Activated CD8-positive, alpha-beta T cell treated with anti-CD3 and anti-CD28 coated beads for 36 hours (primary cell): Measurements from ENCODE around the gene RASGEF1C. TPM values are rescaled to one million over a fixed set of nuclear protein-coding genes. Genes with fewer than 3 reads are reported as not detected.
A peak's percentile ranks its signal among the peaks of the same experiment; 100 is the strongest.
"Not testable (repeated sequence)": the region's sequence is repeated elsewhere in the genome, so short reads cannot be mapped to it uniquely, and the experiment has no call there.

Experiments
- ATAC-seq: fragments of 200-7000 bp; cut with Tn5 transposase; one replicate; pipeline ENCODE4 v1.10.0; 2021; ENCODE audit warnings: mild to moderate bottlenecking, moderate library complexity
- CTCF ChIA-PET: fragments of 350-600 bp; sonication (Branson Sonifier 250); formaldehyde crosslinking; loops from one replicate; lab custom pipeline; 2021; ENCODE audit warnings: antibody characterized with exemption; lab: Charles Lee
- POLR2A ChIA-PET: fragments of 350-600 bp; sonication (Branson Sonifier 250); formaldehyde crosslinking; loops from one replicate; lab custom pipeline; 2021; ENCODE audit warnings: antibody characterized with exemption; lab: Charles Lee
- DNase-seq: peaks from one replicate; pipeline ENCODE4 v3.0.0-alpha.2; 2020
- H3K27ac Mint-ChIP-seq: one replicate; pipeline ENCODE4 v1.8.0; 2021; ENCODE audit warnings: mild to moderate bottlenecking, mixed read lengths
- H3K27me3 Mint-ChIP-seq: one replicate; pipeline ENCODE4 v1.8.0; 2021; ENCODE audit warnings: mixed read lengths
- H3K36me3 Mint-ChIP-seq: one replicate; pipeline ENCODE4 v1.8.0; 2021; ENCODE audit warnings: low read depth, mixed read lengths
- H3K4me1 Mint-ChIP-seq: one replicate; pipeline ENCODE4 v1.8.0; 2021; ENCODE audit warnings: low read depth, mixed read lengths
- H3K4me3 Mint-ChIP-seq: one replicate; pipeline ENCODE4 v1.8.0; 2021; ENCODE audit warnings: mild to moderate bottlenecking, moderate library complexity, mixed read lengths
- H3K9me3 Mint-ChIP-seq: one replicate; pipeline ENCODE4 v1.8.0; 2021; ENCODE audit warnings: mixed read lengths
- CTCF ChIP-seq: fragments of 200-600 bp; IDR thresholded peaks from one replicate; pipeline ENCODE4 v1.8.0; 2022; ENCODE audit warnings: antibody characterized with exemption, mild to moderate bottlenecking
- intact Hi-C: fragments of 100-400 bp; cut with micrococcal nuclease; formaldehyde crosslinking; loops from one replicate; pipeline ENCODE4 v1.10.0; 2022
- total RNA-seq, 2 experiments: library from RNA; stranded (reverse); gene quantifications; one replicate each; pipeline ENCODE4 v1.2.3, GENCODE V29; 2021

RASGEF1C gene
- total RNA-seq, 2 experiments from 2014 or later: not detected

- H3K27ac Mint-ChIP-seq: no peak overlapping the region
- TF ChIP-seq CTCF: no peak
Observed at GRCh38 chr5:180212363-180213255, 3.6 kb upstream of the RASGEF1C start.

GRCh38 chr5:180211761-180212035, 2.7 kb upstream of the RASGEF1C start:
- DNase-seq (no peak), ATAC-seq (no peak)
- H3K4me3 Mint-ChIP-seq: no peak overlapping the region
- H3K36me3 Mint-ChIP-seq: no peaks in the 10 kb centered on the region
- H3K4me1 Mint-ChIP-seq: peaks cover 4% of the 10 kb centered on the region
- no peak overlapping the region for H3K27ac Mint-ChIP-seq
- intact Hi-C loops: loop anchor here (10.0 kb wide), 1 partner anchor 77 kb away; no protein-coding TSS in a partner anchor
- H3K27me3 Mint-ChIP-seq: peaks cover 39% of the 10 kb centered on the region
- POLR2A ChIA-PET: no interaction called here
- CTCF ChIA-PET: no interaction called here
- H3K9me3 Mint-ChIP-seq: peaks cover 9% of the 10 kb centered on the region
- TF ChIP-seq CTCF: no peak

More at GRCh38 chr5:180212363-180213255, 3.6 kb upstream of the RASGEF1C start:
- Mint-ChIP-seq H3K36me3 (no peaks in the 10 kb centered on the region), H3K4me3 (no peak overlapping the region), H3K4me1 (peaks cover 4% of the 10 kb centered on the region), H3K27me3 (peaks cover 34% of the 10 kb centered on the region), H3K9me3 (peaks cover 9% of the 10 kb centered on the region)
- intact Hi-C loops: loop anchor here (10.0 kb wide), 1 partner anchor 78 kb away; no protein-coding TSS in a partner anchor
- DNase-seq (no peak), ATAC-seq (no peak)
- ChIA-PET POLR2A (no interaction called here), CTCF (no interaction called here)

- Mint-ChIP-seq H3K9me3 (peaks cover 9% of the 10 kb centered on the region), H3K27ac (no peak overlapping the region), H3K27me3 (peaks cover 40% of the 10 kb centered on the region), H3K4me1 (peaks cover 4% of the 10 kb centered on the region), H3K36me3 (no peaks in the 10 kb centered on the region), H3K4me3 (no peak overlapping the region)
- ChIA-PET POLR2A (no interaction called here), CTCF (no interaction called here)
- TF ChIP-seq CTCF: no peak
- DNase-seq: no peak
- intact Hi-C loops: loop anchor here (10.0 kb wide), 1 partner anchor 76 kb away; no protein-coding TSS in a partner anchor
- no peak for ATAC-seq
Observed at GRCh38 chr5:180210961-180211760, 2.1 kb upstream of the RASGEF1C start.

- intact Hi-C loops: loop anchor here (10.0 kb wide), 1 partner anchor 75 kb away; no protein-coding TSS in a partner anchor
Observed at GRCh38 chr5:180210077-180210476, 1.1 kb upstream of the RASGEF1C start.

GRCh38 chr5:180208435-180209081, 453 bp downstream of the RASGEF1C start:
- intact Hi-C loops: no loop called here
- Mint-ChIP-seq H3K36me3 (no peaks in the 10 kb centered on the region), H3K27me3 (peaks cover 40% of the 10 kb centered on the region), H3K4me1 (peaks cover 4% of the 10 kb centered on the region), H3K27ac (no peak overlapping the region), H3K9me3 (no peaks in the 10 kb centered on the region), H3K4me3 (peak overlapping the region; percentile 0)
- TF ChIP-seq CTCF: no peak
- no peak for DNase-seq
- ATAC-seq: peak; percentile 29
- CTCF ChIA-PET: interaction anchor here (1.0 to 2.1 kb wide), 12 partner anchors 46 to 138 kb away, joined by 3 to 19 read pairs (median 4); no protein-coding TSS in a partner anchor
- POLR2A ChIA-PET: no interaction called here

More at GRCh38 chr5:180210077-180210476, 1.1 kb upstream of the RASGEF1C start:
- H3K4me3 Mint-ChIP-seq, POLR2A ChIA-PET, H3K36me3 Mint-ChIP-seq, H3K9me3 Mint-ChIP-seq, H3K27ac Mint-ChIP-seq, H3K4me1 Mint-ChIP-seq, ATAC-seq, DNase-seq: not testable (repeated sequence)
- CTCF ChIA-PET: interaction anchor here (0.9 to 1.6 kb wide), 4 partner anchors 26 to 82 kb away, joined by 3 to 4 read pairs (median 4); no protein-coding TSS in a partner anchor
- peaks cover 43% of the 10 kb centered on the region for H3K27me3 Mint-ChIP-seq
